Right lobe of liver (tissue), 6 donors: ENCODE results near the gene FOXE3. TPM values are rescaled to one million over a fixed set of nuclear protein-coding genes. Genes with fewer than 3 reads are reported as not detected.
A peak's percentile ranks its signal among the peaks of the same experiment; 100 is the strongest.

ENCODE experiments used
- ATAC-seq, 4 donors: fragments of 200-7000 bp; cut with Tn5 transposase; one replicate each; pipeline ENCODE4 v1.9.1; 2020; ENCODE audit warnings: mild to moderate bottlenecking in 4 of 4, moderate library complexity in 4 of 4
- DNase-seq, 3 donors: peaks; one replicate each; pipeline ENCODE4 v3.0.0-alpha.2; 2020
- H3K27ac ChIP-seq, 3 donors: fragments of 200-600 bp; one replicate each; pipeline ENCODE4 v1.8.0; 2022
- H3K27me3 ChIP-seq, 2 donors: fragments of 200-600 bp; one replicate each; pipeline ENCODE4 v1.8.0; 2022
- H3K36me3 ChIP-seq, 4 donors: fragments of 200-600 bp; sonication (generic) in 1 of 4; one replicate each; pipeline versions ENCODE4 v1.5.1 to v1.8.0; 2017 to 2022; ENCODE audit warnings: control low read depth in 1 of 4
- H3K4me1 ChIP-seq, 4 donors: fragments of 200-600 bp; sonication (generic) in 1 of 4; one replicate each; pipeline versions ENCODE4 v1.5.1 to v1.8.0; 2017 to 2022; ENCODE audit warnings: control low read depth in 1 of 4
- H3K4me3 ChIP-seq, 3 donors: fragments of 200-600 bp; one replicate each; pipeline ENCODE4 v1.8.0; 2022
- H3K9me3 ChIP-seq, 4 donors: fragments of 200-600 bp; sonication (generic) in 1 of 4; one replicate each; pipeline versions ENCODE4 v1.5.1 to v1.8.0; 2017 to 2022; ENCODE audit warnings: control low read depth in 1 of 4
- CTCF ChIP-seq, 4 donors: fragments of 200-600 bp in 3 of 4; fragments of 450-650 bp in 1 of 4; IDR thresholded peaks; one replicate each; pipeline versions ENCODE4 v1.5.1 to v1.8.0; 2016 to 2022; ENCODE audit warnings: antibody characterized with exemption in 4 of 4, mild to moderate bottlenecking in 2 of 4
- POLR2A ChIP-seq: fragments of 450-650 bp; IDR thresholded peaks from one replicate; pipeline ENCODE4 v1.6.1; 2017; ENCODE audit warnings: antibody characterized with exemption, mild to moderate bottlenecking
- WGBS: methylation state at CpG from one replicate; pipeline ENCODE4 v1.1.6; 2018; ENCODE audit warnings: low coverage, low lambda C conversion rate; ENCODE audit not compliant: insufficient coverage; ENCODE audit errors: missing lambda C conversion rate; 5-methylcytosine and 5-hydroxymethylcytosine counted together
- intact Hi-C, 2 donors: fragments of 100-400 bp; cut with DNase I; formaldehyde crosslinking; loops; one replicate each; pipeline versions ENCODE4 v1.11.2 to v1.14.1; 2022
- total RNA-seq, 6 experiments: library from RNA; depleted of rRNA in 2 of 6; stranded (reverse); fragments of >200 nt in 2 of 6; fragmentation: NEBNext Ultra II Directional in 3 of 6; extraction: Animal tissue kit (Norgen Biotek cat#: 25700) in 3 of 6; gene quantifications; one replicate each; pipeline versions ENCODE4 v1.1.0 to v1.2.4, GENCODE V29; 2016 to 2023
- donor health status: DM: no; HTN: yes; CAD: no.
- donor health status: DM: no; HTN: no; CAD: no.
- donor health status: DM: no; HTN: no; CAD: no.
- donor health status: DM: no; HTN: yes; CAD: no.
- donor health status: DM: no; HTN: yes; CAD: no.

The FOXE3 gene
- total RNA-seq, 6 experiments from 2014 or later = not detected

- peak in 2 of 3 donors; percentile 34 to 57 for DNase-seq
- ATAC-seq = no peak
- WGBS = no CpG with 5 or more reads among the region's 117 CpGs
These were observed 22.3 kb downstream of the FOXE3 start for GRCh38 chr1:47438165-47439016.

GRCh38 chr1:47439017-47439818, 23.1 kb downstream of the FOXE3 start:
- Histone ChIP-seq H3K9me3 (no peaks in the 10 kb centered on the region), H3K4me3 (no peak overlapping the region), H3K36me3 (no peaks in the 10 kb centered on the region), H3K27me3 (peaks cover 0 to 15% of the 10 kb centered on the region in 2 donors), H3K4me1 (peaks cover 0 to 10% (median 0%) of the 10 kb centered on the region in 4 donors), H3K27ac (no peak overlapping the region)
- ATAC-seq = no peak
- DNase-seq = peak in 2 of 3 donors; percentile 28 to 48
- intact Hi-C loops = no loop called here
- TF ChIP-seq CTCF (IDR thresholded peaks at IDR 0.05) (no peak), POLR2A (no peak)
- WGBS = 54% methylated on average over 14 of the region's 86 CpGs

More at GRCh38 chr1:47438165-47439016, 22.3 kb downstream of the FOXE3 start:
- peaks cover 0 to 10% (median 0%) of the 10 kb centered on the region in 4 donors for H3K4me1 ChIP-seq
- peak overlapping the region; percentile 77 to 90 (median 83) for H3K4me3 ChIP-seq
- no peaks in the 10 kb centered on the region for H3K9me3 ChIP-seq
- intact Hi-C loops = no loop called here
- H3K27ac ChIP-seq = peak overlapping the region in 2 of 3 donors; percentile 73 to 77
- TF ChIP-seq POLR2A (no peak), CTCF (IDR thresholded peaks at IDR 0.05) (no peak)
- no peaks in the 10 kb centered on the region for H3K36me3 ChIP-seq
- peaks cover 0 to 8% of the 10 kb centered on the region in 2 donors for H3K27me3 ChIP-seq

GRCh38 chr1:47439819-47440598, 23.9 kb downstream of the FOXE3 start:
- TF ChIP-seq POLR2A = no peak
- TF ChIP-seq CTCF (IDR thresholded peaks at IDR 0.05) = no peak
- intact Hi-C loops = loop anchor here in 1 of 2 donors (10.0 kb wide), 1 partner anchor 95 kb away; no protein-coding TSS in a partner anchor
- H3K9me3 ChIP-seq = no peaks in the 10 kb centered on the region
- ATAC-seq (no peak), DNase-seq (no peak)
- H3K27me3 ChIP-seq = peaks cover 0 to 23% of the 10 kb centered on the region in 2 donors
- no peaks in the 10 kb centered on the region for H3K36me3 ChIP-seq
- H3K27ac ChIP-seq = no peak overlapping the region
- 75% methylated on average over 14 of the region's 20 CpGs for WGBS
- H3K4me1 ChIP-seq = peaks cover 0 to 18% (median 3%) of the 10 kb centered on the region in 4 donors
- no peak overlapping the region for H3K4me3 ChIP-seq

GRCh38 chr1:47440599-47441081, 24.6 kb downstream of the FOXE3 start:
- WGBS = 40% methylated on average over 3 of the region's 5 CpGs
- DNase-seq (no peak), ATAC-seq (no peak)
- no peak for TF ChIP-seq POLR2A
- no peak overlapping the region for H3K4me3 ChIP-seq
- H3K36me3 ChIP-seq = no peaks in the 10 kb centered on the region
- H3K27me3 ChIP-seq = peaks cover 0 to 29% of the 10 kb centered on the region in 2 donors
- H3K27ac ChIP-seq = no peak overlapping the region
- no peaks in the 10 kb centered on the region for H3K9me3 ChIP-seq
- intact Hi-C loops = loop anchor here in 1 of 2 donors (10.0 kb wide), 1 partner anchor 94 kb away; no protein-coding TSS in a partner anchor
- H3K4me1 ChIP-seq = peaks cover 0 to 18% (median 4%) of the 10 kb centered on the region in 4 donors
